HG02759 (cell line): ENCODE results near the gene PRKAR2A.
A peak's percentile ranks its signal among the peaks of the same experiment; 100 is the strongest.

ENCODE experiments used
- ATAC-seq: cut with Tn5 transposase; IDR thresholded peaks from one replicate; pipeline ENCODE4 v1.9.1; 2021; ENCODE audit warnings: mild to moderate bottlenecking, moderate library complexity; ENCODE audit not compliant: unreplicated experiment

Gene PRKAR2A

DNA sequence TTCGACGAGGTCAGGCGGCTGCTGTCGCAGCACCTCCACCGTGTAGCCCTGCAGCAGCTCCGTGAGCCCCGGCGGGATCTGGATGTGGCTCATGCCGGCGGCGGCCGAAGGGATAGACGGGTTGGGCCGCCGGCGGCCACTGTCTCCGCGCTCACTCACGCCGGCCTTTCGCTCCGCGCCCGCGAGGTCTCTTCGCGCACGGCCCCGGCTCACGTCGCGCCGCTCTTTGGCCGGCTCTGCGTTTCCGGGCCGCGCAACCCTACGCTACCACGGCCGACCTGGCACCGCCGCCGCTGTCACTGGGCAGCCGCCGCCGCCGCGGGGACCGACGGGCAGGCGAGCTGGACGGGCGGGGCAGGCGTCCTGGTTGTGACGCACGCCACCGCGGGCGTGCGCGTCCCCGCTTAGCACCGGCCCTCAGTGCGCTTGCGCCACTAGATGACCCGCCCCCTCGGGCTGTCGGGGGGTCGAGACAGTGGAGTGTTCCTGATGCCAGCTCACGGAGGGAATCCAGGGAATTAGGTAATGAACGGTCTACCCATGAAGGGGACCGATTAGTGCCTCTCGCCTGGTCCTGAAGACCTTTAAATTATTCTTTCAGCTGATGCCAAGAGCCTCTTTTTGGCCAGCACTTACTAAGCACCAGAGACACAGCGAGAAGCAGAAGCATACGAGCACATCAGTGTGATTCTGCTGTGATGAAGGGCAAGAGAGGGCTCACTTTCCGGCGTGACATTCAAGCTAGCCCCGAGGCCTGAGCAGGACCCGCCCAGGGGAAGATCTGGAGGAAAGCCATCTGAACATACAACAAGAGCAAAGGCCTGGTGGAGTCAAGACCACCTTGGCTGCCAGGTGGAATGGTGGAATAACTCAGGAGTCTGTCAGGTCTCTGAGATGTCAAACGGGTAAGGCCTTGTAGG lies at the start of gene PRKAR2A:
PRKAR2A (minus strand) TSS at position 371 of the 920 bp plus-strand sequence; CDS start at position 93, 278 bp downstream.
- ATAC-seq, result peak; percentile 84

DNA sequence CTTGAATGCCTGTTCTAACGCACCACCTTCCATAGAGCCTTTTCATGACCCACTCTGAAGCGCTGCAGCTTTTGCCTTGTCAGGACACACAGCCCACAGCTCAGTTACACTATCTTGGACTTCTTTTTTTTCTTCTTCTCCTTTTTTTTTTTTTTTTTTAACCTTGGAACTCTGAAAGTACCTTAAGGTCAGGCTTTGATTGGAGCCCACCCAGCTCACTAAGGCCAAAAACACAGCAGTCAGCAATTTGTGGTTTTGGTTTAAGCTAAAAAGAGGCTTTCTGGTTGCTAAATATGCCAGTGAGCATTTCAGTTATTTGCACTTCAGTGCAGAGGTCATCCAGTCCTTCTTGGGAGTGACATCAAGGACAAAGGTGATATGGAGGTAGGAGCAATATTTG lies 49.3 kb upstream of the PRKAR2A start:
- no peak for ATAC-seq

GRCh38 chr3:48894516-48894915 lies 46.8 kb upstream of the PRKAR2A start:
- no peak for ATAC-seq

DNA sequence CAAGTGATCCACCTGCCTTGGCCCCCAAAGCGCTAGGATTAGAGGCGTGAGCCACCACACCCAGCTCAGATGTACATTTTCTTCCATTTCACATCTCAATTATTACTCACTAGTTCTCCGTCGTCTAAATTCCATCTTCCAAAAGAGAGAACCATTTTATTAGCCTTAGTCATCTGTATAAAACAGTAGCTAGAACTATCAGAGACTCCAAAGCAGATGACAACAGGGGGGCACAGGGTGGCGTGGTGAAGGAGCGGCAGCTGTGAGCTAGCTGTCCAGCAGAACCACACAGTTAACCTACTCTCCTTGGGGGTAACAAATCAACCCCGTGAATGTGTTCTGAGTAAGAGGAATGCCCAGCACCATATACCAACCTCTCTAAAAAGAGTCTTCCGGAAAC lies 43.9 kb upstream of the PRKAR2A start:
- no peak for ATAC-seq

DNA sequence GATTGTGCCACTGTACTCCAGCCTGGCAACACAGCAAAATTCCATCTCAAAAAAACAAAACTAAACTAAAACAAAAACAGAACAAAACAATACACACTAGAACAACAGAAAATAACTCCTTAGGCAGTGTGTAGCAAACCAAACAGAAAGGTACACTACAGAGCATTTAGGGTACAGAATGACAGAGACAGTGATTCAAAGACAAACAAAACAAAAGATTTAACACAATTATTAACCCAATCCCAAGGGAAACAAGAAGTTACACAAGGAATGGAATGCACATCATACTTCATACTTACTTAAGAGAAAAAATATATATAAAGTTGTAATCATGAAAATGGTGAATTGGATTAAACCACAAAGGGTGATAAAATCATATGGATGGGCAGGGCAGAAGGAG lies 38.1 kb upstream of the PRKAR2A start:
- ATAC-seq, result no peak

- ATAC-seq, result no peak
Measured at GRCh38 chr3:48881652-48882114, 34.0 kb upstream of the PRKAR2A start.

- no peak for ATAC-seq
Measured at GRCh38 chr3:48881006-48881405, 33.3 kb upstream of the PRKAR2A start.

DNA sequence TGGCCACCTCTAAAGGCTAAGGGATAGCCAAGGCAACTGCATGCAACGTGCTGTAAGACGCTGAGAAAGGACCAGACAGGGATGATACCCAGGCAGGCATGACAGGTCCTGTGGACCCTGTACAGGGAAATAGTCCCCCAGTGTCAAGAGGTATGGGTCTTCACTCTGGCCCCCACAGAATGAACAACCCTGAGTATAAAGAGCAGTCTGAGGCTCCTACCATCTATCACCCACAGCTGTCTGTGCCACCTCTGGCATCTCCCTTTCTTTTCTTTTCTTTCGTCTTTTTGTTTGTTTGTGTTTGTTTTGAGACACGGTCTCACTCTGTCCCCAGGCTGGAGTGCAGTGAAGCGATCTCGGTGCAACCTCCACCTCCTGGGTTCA lies 32.3 kb upstream of the PRKAR2A start:
- no peak for ATAC-seq

GRCh38 chr3:48879307-48879993 lies 31.8 kb upstream of the PRKAR2A start:
- ATAC-seq, result no peak

DNA sequence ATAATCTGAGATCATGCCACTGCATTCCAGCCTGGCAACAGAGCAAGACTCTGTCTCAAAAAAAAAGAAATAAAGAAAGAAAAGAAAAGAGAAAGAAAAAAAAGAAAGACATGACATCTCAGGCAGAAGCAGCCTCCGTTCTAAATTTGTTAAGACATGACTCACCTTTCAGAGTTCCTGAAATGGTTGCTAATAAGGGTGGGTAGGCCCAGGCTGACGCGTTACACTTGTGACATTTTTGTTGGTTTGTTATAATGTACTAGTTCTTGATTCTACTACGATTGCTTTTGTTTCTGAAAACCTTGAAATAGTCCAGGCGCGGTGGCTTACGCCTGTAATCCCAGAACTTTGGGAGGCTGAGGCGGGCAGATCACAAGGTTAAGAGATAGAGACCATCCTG lies 30.0 kb upstream of the PRKAR2A start:
- no peak for ATAC-seq

DNA sequence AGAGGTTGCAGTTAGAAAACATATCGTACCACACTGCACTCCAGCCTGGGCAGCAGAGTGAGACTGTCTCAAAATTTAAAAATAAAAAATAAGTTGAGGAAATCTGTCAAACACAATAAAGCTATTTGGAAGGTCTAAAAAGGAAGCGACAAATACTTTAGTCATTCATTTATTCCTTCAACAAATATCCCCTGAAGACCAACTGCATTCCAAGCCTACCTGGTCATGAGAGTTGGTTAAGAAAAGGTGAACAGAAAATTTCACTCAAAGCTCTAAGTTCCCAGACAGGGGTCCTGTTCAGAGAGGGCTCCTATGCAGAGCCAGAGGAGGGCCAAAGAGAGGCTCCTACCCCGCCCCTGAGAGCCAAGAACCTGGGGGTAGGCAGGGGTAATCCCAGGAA lies 15.4 kb upstream of the PRKAR2A start:
- ATAC-seq, result no peak

DNA sequence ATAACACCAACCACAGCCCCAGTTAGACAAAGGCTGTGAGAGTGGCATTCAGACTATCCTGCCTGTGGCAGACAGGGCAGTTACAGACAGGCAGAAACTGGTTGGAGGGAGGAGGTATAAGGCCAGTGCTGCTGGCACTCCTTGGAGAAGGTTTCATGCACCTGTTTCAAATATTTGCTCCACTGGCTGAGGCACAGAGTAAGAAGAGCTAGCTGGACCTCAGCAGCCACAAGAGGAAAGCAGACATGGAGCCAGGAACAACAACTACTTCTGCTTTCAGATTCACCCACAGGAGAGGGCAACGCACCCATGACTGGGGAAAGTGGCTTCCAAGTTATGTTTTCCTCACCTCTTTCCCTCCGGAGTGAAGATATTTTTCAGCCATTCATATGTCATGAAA lies 11.5 kb upstream of the PRKAR2A start:
- ATAC-seq, result no peak

DNA sequence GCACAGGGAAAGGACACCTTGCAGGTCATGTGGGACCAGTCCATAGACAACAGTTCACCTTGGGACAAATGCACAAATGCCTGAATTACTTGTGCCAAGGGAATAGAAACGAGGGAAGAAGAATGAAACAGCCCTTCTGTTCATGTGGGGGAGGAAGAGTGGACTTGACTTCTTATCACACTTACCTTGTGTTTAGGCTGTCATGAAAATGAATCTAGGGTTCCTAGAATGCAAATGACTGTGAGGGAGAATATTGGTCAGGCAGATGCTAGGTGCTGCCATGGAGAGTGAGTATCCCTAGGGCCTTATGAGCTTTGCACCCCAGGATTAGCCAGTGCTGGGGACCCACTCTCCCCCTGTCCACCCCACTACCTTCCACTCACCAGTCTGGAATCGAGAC lies 11.0 kb upstream of the PRKAR2A start:
- ATAC-seq, result no peak

DNA sequence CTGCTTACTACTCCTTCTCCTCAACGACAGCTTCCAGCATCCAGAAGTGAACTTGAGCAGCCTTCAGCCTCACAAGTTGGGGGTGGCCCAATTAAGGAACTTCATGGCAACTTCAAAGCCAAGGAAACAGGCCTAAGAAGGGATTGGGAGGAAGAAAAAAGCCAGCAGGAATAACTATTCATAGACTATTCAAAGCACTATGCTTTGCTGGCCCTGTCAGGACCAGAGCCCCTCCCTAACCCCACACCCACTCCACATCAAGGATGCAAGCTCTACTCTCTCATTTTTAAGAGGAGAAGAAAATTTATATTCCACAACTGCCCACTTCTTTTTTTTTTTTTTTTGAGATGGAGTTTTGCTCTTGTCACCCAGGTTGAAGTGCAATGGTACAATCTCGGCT lies 10.0 kb upstream of the PRKAR2A start:
- ATAC-seq, result no peak

DNA sequence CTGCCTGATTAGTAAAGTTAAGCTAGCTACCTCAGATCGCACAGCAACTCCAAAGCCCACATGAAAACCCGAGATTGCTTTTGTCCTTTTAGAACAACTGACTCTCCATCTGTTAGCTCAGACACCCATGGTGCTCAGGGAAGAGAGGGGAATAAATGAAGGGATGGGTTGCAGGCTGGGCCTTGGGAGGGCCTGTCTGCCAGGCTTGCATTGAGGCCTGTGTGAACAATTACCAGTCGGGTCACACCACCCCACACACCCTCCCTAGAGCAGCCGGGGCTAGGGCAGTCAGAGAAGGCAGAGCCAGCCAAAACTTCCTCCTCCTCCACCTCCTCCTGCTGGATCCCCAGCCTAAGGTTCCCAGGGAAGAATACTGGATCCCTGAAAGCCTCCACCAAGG lies 8.8 kb upstream of the PRKAR2A start:
- no peak for ATAC-seq

DNA sequence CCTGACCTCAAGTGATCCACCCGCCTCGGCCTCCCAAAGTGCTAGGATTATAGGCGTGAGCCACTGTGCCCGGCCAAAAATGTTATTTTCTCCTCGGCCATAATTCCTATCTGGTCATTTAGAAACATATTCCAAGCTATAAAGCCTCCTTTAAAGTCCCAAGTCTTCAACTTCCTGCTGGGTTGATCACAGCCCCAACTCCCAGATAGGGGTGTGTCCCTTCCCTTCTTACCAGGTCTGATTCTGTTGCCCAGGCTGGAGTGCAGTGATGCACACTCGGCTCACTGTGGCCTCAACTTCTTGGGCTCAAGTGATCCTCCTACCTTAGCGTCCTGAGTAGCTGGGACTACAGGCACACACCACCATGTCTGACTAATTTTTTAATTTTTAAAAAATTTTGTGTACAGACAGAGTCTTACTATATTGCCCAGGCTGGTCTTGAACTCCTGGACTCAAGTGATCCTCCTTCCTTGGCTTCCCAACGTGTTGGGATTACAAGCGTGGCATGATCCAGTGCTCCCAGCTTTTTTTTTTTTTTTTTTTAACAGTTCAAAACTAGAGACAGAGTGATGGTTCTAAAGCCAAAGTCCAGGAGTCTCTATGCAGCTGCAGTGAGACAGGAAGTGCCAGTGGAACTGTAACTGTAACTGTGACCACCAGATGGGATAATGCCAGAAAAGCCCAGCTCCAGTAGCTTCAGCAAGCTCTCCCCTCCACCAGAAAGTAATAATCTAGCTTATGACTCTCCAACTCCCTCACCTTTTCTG lies 8.2 kb upstream of the PRKAR2A start:
- ATAC-seq, result no peak

DNA sequence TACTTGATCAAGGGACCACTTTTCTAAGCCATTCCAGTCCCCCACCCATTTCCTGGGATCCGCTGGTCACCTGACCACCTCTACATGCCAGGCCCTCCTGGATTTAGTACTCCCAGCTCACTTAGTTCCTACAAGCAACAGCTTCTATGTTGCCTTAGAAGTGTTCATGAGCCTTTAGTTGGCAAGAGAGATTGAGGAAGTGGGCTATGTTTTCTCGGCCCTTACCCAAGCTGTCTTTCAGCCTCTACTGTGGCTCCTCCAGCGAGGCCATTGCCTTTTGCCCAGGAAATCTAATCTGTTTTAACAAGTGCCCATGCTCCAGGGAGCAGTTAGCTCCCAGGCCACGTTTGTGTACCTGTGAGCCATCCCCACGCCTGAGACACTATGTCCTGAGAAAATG lies 4.5 kb upstream of the PRKAR2A start:
- ATAC-seq, result no peak

- ATAC-seq, result no peak
Measured at GRCh38 chr3:48851407-48851806, 3.7 kb upstream of the PRKAR2A start.

DNA sequence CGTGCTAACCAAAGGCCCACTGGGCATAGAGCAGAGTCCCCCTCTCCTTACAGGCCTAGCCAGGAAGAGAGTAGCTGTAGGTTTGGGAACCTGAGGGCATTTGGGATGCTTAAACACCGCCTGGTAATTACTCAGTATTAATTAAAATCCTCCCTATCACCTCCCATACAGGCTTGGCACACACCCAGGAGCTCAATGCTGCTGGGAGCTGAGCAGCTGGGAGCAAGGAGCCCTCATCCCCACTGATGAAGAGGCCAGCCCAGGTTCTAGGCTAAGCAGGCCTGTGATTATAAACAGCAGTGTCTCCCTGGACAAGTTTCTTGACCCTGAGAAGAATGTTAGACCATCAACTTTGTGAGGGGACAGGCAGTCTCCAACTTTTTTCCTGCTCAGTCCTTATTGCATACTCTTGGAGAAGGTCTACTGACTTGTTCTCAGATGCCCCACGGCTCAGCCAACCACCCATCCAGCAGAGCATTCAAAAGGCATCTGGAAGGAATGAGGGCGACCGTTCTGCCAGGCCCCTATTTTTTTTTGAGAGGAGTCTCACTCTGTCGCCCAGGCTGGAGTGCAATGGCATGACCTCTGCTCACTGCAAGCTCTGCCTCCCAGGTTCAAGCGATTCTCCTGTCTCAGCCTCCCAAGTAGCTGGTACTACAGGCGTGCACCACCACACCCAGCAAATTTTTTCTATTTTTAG lies 1.3 kb upstream of the PRKAR2A start:
- no peak for ATAC-seq

GRCh38 chr3:48847053-48847503 lies 596 bp downstream of the PRKAR2A start:
- ATAC-seq, result peak; percentile 46

- no peak for ATAC-seq
Measured at GRCh38 chr3:48845170-48845569, 2.5 kb downstream of the PRKAR2A start.
